GM20000 (cell line): ENCODE measurements around the gene CDH8.

ENCODE experiments used
- DNase-seq: peaks from one replicate; pipeline ENCODE4 v3.0.0; 2012; ENCODE audit warnings: low spot score
- TF ChIP-seq, protein P1 (sequence below): IDR thresholded peaks from 2 replicates; pipeline ENCODE4 v1.5.1; 2012; ENCODE audit warnings: mild to moderate bottlenecking, control low read depth; ENCODE audit errors: extremely low read depth, missing control alignments

Gene CDH8

GRCh38 chr16:61915569-61915968, 120.7 kb downstream of the CDH8 start:
- no peak for DNase-seq
- TF ChIP-seq, protein P1, sequence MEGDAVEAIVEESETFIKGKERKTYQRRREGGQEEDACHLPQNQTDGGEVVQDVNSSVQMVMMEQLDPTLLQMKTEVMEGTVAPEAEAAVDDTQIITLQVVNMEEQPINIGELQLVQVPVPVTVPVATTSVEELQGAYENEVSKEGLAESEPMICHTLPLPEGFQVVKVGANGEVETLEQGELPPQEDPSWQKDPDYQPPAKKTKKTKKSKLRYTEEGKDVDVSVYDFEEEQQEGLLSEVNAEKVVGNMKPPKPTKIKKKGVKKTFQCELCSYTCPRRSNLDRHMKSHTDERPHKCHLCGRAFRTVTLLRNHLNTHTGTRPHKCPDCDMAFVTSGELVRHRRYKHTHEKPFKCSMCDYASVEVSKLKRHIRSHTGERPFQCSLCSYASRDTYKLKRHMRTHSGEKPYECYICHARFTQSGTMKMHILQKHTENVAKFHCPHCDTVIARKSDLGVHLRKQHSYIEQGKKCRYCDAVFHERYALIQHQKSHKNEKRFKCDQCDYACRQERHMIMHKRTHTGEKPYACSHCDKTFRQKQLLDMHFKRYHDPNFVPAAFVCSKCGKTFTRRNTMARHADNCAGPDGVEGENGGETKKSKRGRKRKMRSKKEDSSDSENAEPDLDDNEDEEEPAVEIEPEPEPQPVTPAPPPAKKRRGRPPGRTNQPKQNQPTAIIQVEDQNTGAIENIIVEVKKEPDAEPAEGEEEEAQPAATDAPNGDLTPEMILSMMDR: no peak

DNA sequence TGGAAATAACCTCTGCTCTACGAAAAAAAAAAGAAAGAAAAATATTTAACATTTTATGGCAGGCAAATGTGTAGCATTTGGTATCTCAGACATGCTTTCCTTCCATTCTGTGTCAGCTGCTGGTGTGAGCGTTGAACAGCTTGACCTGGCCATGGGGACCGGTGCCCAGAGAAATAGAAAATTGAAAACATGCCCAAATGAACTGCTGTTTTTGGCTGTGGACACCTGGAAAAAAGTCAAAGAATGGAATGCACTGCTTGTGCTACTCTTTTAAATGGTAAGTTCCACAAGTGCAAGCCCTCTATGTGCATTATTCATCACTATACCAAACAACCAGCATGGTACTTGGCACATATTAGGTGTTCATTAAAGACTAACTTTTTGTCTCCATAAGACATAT, 127.2 kb downstream of the CDH8 start:
- TF ChIP-seq, protein P1: no peak
- DNase-seq: no peak

DNA sequence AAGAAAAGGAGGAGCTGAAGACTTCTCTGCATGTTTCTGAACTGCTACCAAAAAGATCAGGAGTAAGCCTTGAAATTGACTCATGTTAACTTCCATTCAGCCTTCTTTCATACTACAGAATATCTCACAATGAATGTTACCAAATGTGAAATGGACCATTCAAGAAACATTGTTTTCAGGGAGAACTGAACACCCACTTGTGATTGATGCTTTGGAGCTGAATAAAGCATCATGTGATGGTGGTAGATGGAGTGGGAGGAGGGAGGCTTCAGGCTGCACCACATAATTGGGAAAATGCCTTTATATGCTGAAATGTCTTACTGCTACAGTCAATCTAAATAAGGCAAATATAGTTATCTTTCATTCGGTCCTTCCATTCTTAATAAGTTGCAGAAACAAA, 127.8 kb downstream of the CDH8 start:
- TF ChIP-seq, protein P1: no peak
- DNase-seq: no peak

- TF ChIP-seq, protein P1: no peak
- DNase-seq: no peak
These were observed 134.5 kb downstream of the CDH8 start for GRCh38 chr16:61901689-61902088.

- no peak for DNase-seq
- TF ChIP-seq, protein P1: no peak
These were observed 135.8 kb downstream of the CDH8 start for GRCh38 chr16:61900482-61900881.

DNA sequence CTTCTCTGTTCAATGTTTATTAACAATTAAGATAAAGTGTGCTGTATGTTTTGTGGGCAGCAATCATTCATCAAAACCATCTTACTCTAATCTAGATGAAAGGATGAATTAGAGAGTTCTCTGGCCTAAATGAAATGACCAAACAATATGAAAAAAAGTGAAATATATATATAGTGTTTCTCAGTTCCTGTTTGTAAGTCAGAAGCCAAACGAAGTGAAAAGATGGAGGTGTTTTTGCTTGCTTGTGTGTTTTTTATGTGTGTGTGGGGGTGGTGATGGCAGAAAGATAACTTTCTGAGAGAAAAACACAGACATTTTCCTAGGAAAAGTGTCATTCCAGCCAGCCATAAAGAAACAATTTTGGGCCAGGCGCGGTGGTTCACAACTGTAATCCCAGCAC, 138.6 kb downstream of the CDH8 start:
- DNase-seq: peak; percentile 7
- TF ChIP-seq, protein P1: no peak

GRCh38 chr16:61892531-61892930, 143.7 kb downstream of the CDH8 start:
- DNase-seq: no peak
- TF ChIP-seq, protein P1: no peak

- no peak for DNase-seq
- TF ChIP-seq, protein P1: no peak
These were observed 144.8 kb downstream of the CDH8 start for GRCh38 chr16:61891460-61891859.
